Neural progenitor cell (in vitro differentiated cells): ENCODE measurements around the gene SYT17. TPM values are rescaled to one million over a fixed set of nuclear protein-coding genes. Genes with fewer than 3 reads are reported as not detected.

Experiments used
- DNase-seq: peaks from one replicate; pipeline ENCODE4 v3.0.0-alpha.2; 2016; ENCODE audit warnings: low spot score
- H2AFZ ChIP-seq: fragments of 200-600 bp; sonication (generic); replicated peaks from 2 replicates; pipeline ENCODE4 v1.6.1; 2016; ENCODE audit warnings: antibody characterized with exemption
- H3F3A ChIP-seq: fragments of 200-600 bp; sonication (generic); 2 replicates; pipeline ENCODE4 v1.6.1; 2016; ENCODE audit warnings: antibody characterized with exemption, low read depth
- H3K27ac ChIP-seq: fragments of 200-600 bp; sonication (generic); 2 replicates; pipeline ENCODE4 v1.5.1; 2016; ENCODE audit warnings: mild to moderate bottlenecking
- H3K27me3 ChIP-seq: fragments of 200-600 bp; sonication (generic); 2 replicates; pipeline ENCODE4 v1.6.1; 2016; ENCODE audit warnings: mild to moderate bottlenecking, moderate library complexity
- H3K36me3 ChIP-seq: fragments of 200-600 bp; sonication (generic); 2 replicates; pipeline ENCODE4 v1.5.1; 2016
- H3K4me1 ChIP-seq: fragments of 200-600 bp; sonication (generic); 2 replicates; pipeline ENCODE4 v1.6.1; 2016; ENCODE audit warnings: mixed run types
- H3K4me2 ChIP-seq: fragments of 200-600 bp; sonication (generic); 2 replicates; pipeline ENCODE4 v1.6.1; 2016
- H3K4me3 ChIP-seq: fragments of 200-600 bp; sonication (generic); 2 replicates; pipeline ENCODE4 v1.5.1; 2016
- H3K79me2 ChIP-seq: fragments of 200-600 bp; sonication (generic); 2 replicates; pipeline ENCODE4 v1.6.1; 2016; ENCODE audit warnings: low read depth
- H3K9ac ChIP-seq: fragments of 200-600 bp; sonication (generic); 2 replicates; pipeline ENCODE4 v1.6.1; 2016
- H3K9me3 ChIP-seq: fragments of 200-600 bp; sonication (generic); 2 replicates; pipeline ENCODE4 v1.5.1; 2016; ENCODE audit warnings: low read depth
- H4K20me1 ChIP-seq: fragments of 200-600 bp; sonication (generic); 2 replicates; pipeline ENCODE4 v1.6.1; 2016; ENCODE audit warnings: low read depth
- H3K27ac Mint-ChIP-seq: 3 replicates; pipeline ENCODE4 v1.8.0; 2021; ENCODE audit warnings: mixed read lengths
- H3K27me3 Mint-ChIP-seq: 2 replicates; pipeline ENCODE4 v1.8.0; 2022; ENCODE audit warnings: low read depth, mild to moderate bottlenecking, inconsistent platforms, moderate library complexity, mixed read lengths; ENCODE audit not compliant: insufficient read depth
- H3K36me3 Mint-ChIP-seq: 3 replicates; pipeline ENCODE4 v1.8.0; 2021; ENCODE audit warnings: mixed read lengths
- H3K4me1 Mint-ChIP-seq: 3 replicates; pipeline ENCODE4 v1.8.0; 2021; ENCODE audit warnings: mixed read lengths
- H3K4me3 Mint-ChIP-seq: 3 replicates; pipeline ENCODE4 v1.8.0; 2021; ENCODE audit warnings: mild to moderate bottlenecking, moderate library complexity, mixed read lengths
- H3K9me3 Mint-ChIP-seq: 3 replicates; pipeline ENCODE4 v1.8.0; 2020; ENCODE audit warnings: mixed read lengths
- EZH2 ChIP-seq: fragments of 200-600 bp; sonication (generic); IDR thresholded peaks from 2 replicates; pipeline ENCODE4 v1.6.1; 2017; ENCODE audit warnings: antibody characterized with exemption, mild to moderate bottlenecking, moderate library complexity
- EZH2phosphoT487 ChIP-seq: fragments of 200-600 bp; sonication (generic); IDR thresholded peaks from 2 replicates; pipeline ENCODE4 v1.6.1; 2017; ENCODE audit warnings: antibody characterized with exemption
- total RNA-seq: library from RNA; depleted of rRNA; stranded (reverse); fragments of >200 nt; gene quantifications from 2 replicates; pipeline ENCODE4 v1.2.3, GENCODE V29; 2015; ENCODE audit warnings: low replicate concordance
- TF ChIP-seq, protein P1 (sequence below): fragments of 200-600 bp; sonication (generic); IDR thresholded peaks from 2 replicates; pipeline ENCODE4 v1.5.1; 2017; ENCODE audit warnings: antibody characterized with exemption, mild to moderate bottlenecking

The SYT17 gene
- total RNA-seq, 1 donor from 2014 or later: 7.2 TPM

DNA sequence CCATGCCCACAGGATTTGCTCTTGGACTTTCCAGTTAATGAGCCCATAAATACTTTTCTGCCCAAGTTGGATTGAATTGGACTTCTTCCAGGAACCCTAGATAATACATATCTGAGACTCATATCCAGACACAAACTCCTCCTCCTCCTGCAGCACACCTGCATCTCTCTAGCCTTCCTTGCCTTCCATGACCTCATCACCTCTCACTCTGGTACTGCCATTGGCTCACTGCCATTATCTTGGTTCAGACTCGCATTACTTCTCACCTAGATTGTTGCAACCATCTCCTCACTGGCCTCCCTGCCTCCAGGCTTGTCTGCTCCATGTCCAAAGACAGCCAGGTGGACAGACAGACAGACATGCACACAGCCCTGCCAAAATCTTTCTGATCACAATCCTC, 4.8 kb upstream of the SYT17 start:
- H3K9me3 ChIP-seq: no peaks in the 10 kb centered on the region
- Mint-ChIP-seq H3K27me3 (peaks cover 23% of the 10 kb centered on the region), H3K27ac (no peak overlapping the region), H3K36me3 (no peaks in the 10 kb centered on the region), H3K4me3 (no peak overlapping the region), H3K9me3 (no peaks in the 10 kb centered on the region), H3K4me1 (no peaks in the 10 kb centered on the region)
- no peak overlapping the region for H3K27ac ChIP-seq
- no peak overlapping the region for H3K4me2 ChIP-seq
- H3K4me3 ChIP-seq: no peak overlapping the region
- TF ChIP-seq, protein P1, sequence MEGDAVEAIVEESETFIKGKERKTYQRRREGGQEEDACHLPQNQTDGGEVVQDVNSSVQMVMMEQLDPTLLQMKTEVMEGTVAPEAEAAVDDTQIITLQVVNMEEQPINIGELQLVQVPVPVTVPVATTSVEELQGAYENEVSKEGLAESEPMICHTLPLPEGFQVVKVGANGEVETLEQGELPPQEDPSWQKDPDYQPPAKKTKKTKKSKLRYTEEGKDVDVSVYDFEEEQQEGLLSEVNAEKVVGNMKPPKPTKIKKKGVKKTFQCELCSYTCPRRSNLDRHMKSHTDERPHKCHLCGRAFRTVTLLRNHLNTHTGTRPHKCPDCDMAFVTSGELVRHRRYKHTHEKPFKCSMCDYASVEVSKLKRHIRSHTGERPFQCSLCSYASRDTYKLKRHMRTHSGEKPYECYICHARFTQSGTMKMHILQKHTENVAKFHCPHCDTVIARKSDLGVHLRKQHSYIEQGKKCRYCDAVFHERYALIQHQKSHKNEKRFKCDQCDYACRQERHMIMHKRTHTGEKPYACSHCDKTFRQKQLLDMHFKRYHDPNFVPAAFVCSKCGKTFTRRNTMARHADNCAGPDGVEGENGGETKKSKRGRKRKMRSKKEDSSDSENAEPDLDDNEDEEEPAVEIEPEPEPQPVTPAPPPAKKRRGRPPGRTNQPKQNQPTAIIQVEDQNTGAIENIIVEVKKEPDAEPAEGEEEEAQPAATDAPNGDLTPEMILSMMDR: no peak
- no peak for TF ChIP-seq EZH2
- TF ChIP-seq EZH2phosphoT487: no peak
- no peak overlapping the region for H3K9ac ChIP-seq
- DNase-seq: no peak
- H3F3A ChIP-seq: peaks cover 5% of the 10 kb centered on the region
- H3K79me2 ChIP-seq: no peaks in the 10 kb centered on the region
- no peaks in the 10 kb centered on the region for H3K4me1 ChIP-seq
- no peak overlapping the region for H2AFZ ChIP-seq
- H4K20me1 ChIP-seq: no peaks in the 10 kb centered on the region
- peaks cover 9% of the 10 kb centered on the region for H3K27me3 ChIP-seq
- H3K36me3 ChIP-seq: no peaks in the 10 kb centered on the region

DNA sequence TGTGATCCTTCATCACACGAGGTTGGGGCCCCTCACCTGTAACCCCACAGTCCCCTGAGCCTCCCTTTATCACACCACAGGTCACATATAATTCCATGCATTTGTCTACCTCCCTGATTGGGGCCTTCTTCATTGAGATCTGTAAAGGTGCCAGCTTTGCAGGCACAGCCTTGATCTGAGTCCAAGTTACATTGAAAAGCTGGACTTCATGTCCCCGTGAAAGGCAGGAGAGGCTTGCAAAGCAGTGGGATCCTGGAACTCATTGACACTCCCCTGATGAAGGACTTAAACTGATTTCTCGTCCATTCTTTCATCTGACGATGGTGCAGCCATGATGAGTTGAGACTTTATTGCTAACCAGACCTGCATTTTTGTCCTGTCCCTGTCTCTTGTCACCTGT, 3.8 kb upstream of the SYT17 start:
- Histone ChIP-seq H3K36me3 (no peaks in the 10 kb centered on the region), H4K20me1 (peaks cover 5% of the 10 kb centered on the region), H3K27ac (no peak overlapping the region), H3K4me1 (peaks cover 2% of the 10 kb centered on the region), H3K4me2 (no peak overlapping the region), H2AFZ (no peak overlapping the region), H3K9me3 (no peaks in the 10 kb centered on the region), H3F3A (peaks cover 5% of the 10 kb centered on the region), H3K27me3 (peaks cover 15% of the 10 kb centered on the region), H3K4me3 (no peak overlapping the region), H3K79me2 (no peaks in the 10 kb centered on the region), H3K9ac (no peak overlapping the region)
- Mint-ChIP-seq H3K36me3 (no peaks in the 10 kb centered on the region), H3K27ac (no peak overlapping the region), H3K4me1 (peaks cover 1% of the 10 kb centered on the region), H3K4me3 (no peak overlapping the region), H3K9me3 (no peaks in the 10 kb centered on the region), H3K27me3 (peaks cover 19% of the 10 kb centered on the region)
- DNase-seq: no peak
- no peak for TF ChIP-seq EZH2
- TF ChIP-seq EZH2phosphoT487: no peak
- TF ChIP-seq, protein P1: no peak

DNA sequence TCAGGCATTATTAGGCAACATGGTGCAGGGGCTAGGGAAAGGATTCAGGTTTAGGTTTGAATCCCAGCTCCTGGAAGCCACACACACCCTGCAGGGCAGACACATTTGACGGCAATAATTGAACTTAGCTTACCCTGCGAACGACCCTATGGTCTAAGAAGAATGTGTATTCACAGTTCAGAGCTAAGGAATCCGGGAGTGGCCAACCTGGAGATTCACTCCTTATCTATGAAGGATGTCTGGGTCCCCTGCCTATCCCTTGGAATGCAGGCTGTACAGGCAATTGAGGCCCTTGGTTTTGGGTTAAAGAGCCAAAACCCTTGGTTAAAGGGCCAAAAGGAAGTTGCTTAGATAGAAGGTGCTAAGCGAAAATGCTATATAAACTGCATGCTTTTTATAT, 2.9 kb upstream of the SYT17 start:
- peaks cover 21% of the 10 kb centered on the region for H3K27me3 Mint-ChIP-seq
- Histone ChIP-seq H3K9ac (no peak overlapping the region), H3K4me1 (peaks cover 3% of the 10 kb centered on the region), H3K36me3 (no peaks in the 10 kb centered on the region), H3K9me3 (no peaks in the 10 kb centered on the region), H3K4me3 (no peak overlapping the region), H4K20me1 (peaks cover 8% of the 10 kb centered on the region), H3K27ac (no peak overlapping the region), H2AFZ (no peak overlapping the region), H3K27me3 (peaks cover 23% of the 10 kb centered on the region), H3K79me2 (no peaks in the 10 kb centered on the region), H3K4me2 (no peak overlapping the region), H3F3A (peaks cover 5% of the 10 kb centered on the region)
- no peak overlapping the region for H3K4me3 Mint-ChIP-seq
- H3K4me1 Mint-ChIP-seq: peaks cover 8% of the 10 kb centered on the region
- H3K9me3 Mint-ChIP-seq: no peaks in the 10 kb centered on the region
- H3K36me3 Mint-ChIP-seq: no peaks in the 10 kb centered on the region
- no peak for TF ChIP-seq EZH2
- no peak for TF ChIP-seq EZH2phosphoT487
- TF ChIP-seq, protein P1: no peak
- no peak for DNase-seq
- no peak overlapping the region for H3K27ac Mint-ChIP-seq
